SKM-1 (cell line): ENCODE results near the gene CSTPP1.
"Not testable (repeated sequence)": the region's sequence is repeated elsewhere in the genome, so short reads cannot be mapped to it uniquely, and the experiment has no call there.

Experiments used
- DNase-seq: peaks from one replicate; lab custom pipeline; 2025; ENCODE audit not compliant: unreplicated experiment; lab: John Stamatoyannopoulos, UW

The CSTPP1 gene

GRCh38 chr11:47198161-47198560 lies 261.6 kb downstream of the CSTPP1 start:
- DNase-seq, result not testable (repeated sequence)

GRCh38 chr11:47201015-47201414 lies 264.5 kb downstream of the CSTPP1 start:
- DNase-seq, result no peak

GRCh38 chr11:47202576-47202975 lies 266.0 kb downstream of the CSTPP1 start:
- DNase-seq, result no peak

- no peak for DNase-seq
Observed at GRCh38 chr11:47204637-47204989, 268.1 kb downstream of the CSTPP1 start.

GRCh38 chr11:47206577-47206976 lies 270.0 kb downstream of the CSTPP1 start:
- not testable (repeated sequence) for DNase-seq

- no peak for DNase-seq
Observed at GRCh38 chr11:47207459-47207858, 270.9 kb downstream of the CSTPP1 start.

GRCh38 chr11:47208008-47208552 lies 271.5 kb downstream of the CSTPP1 start:
- DNase-seq, result not testable (repeated sequence)

- no peak for DNase-seq
Observed at GRCh38 chr11:47208628-47209027, 272.1 kb downstream of the CSTPP1 start.
